ENCODE data around the gene PCDH9.

PCDH9 gene

GRCh38 chr13:66530158-66530557, 700.0 kb downstream of the PCDH9 start:
- Histone ChIP-seq H3K9me3 (ENCODE audit: insufficient read depth, low read length) (no peaks in the 10 kb centered on the region), H3K9ac (ENCODE audit: low read length) (no peak overlapping the region), H2AFZ (ENCODE audit: low read depth, low read length, severe bottlenecking) (no peak overlapping the region), H3K4me3 (ENCODE audit: insufficient read depth, low read length, poor library complexity, severe bottlenecking) (no peak overlapping the region), H3K4me2 (ENCODE audit: low read depth, low read length, poor library complexity, severe bottlenecking) (no peak overlapping the region), H3K36me3 (ENCODE audit: low read length) (no peaks in the 10 kb centered on the region), H3K27ac (ENCODE audit: low read depth, low read length) (no peak overlapping the region), H3K9me2 (replicated peaks; ENCODE audit: insufficient read depth, low read length) (no peaks in the 10 kb centered on the region), H4K20me1 (ENCODE audit: low read depth, low read length) (no peaks in the 10 kb centered on the region), H3K27me3 (ENCODE audit: low read length) (no peaks in the 10 kb centered on the region), H3K79me2 (ENCODE audit: insufficient read depth, low read length) (no peaks in the 10 kb centered on the region), H3F3A (ENCODE audit: insufficient read depth) (no peaks in the 10 kb centered on the region)
- TF ChIP-seq, protein P1, sequence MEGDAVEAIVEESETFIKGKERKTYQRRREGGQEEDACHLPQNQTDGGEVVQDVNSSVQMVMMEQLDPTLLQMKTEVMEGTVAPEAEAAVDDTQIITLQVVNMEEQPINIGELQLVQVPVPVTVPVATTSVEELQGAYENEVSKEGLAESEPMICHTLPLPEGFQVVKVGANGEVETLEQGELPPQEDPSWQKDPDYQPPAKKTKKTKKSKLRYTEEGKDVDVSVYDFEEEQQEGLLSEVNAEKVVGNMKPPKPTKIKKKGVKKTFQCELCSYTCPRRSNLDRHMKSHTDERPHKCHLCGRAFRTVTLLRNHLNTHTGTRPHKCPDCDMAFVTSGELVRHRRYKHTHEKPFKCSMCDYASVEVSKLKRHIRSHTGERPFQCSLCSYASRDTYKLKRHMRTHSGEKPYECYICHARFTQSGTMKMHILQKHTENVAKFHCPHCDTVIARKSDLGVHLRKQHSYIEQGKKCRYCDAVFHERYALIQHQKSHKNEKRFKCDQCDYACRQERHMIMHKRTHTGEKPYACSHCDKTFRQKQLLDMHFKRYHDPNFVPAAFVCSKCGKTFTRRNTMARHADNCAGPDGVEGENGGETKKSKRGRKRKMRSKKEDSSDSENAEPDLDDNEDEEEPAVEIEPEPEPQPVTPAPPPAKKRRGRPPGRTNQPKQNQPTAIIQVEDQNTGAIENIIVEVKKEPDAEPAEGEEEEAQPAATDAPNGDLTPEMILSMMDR (IDR thresholded peaks at IDR 0.05; ENCODE audit: insufficient read depth, low read length, poor library complexity, severe bottlenecking) = no peak
- no peak for TF ChIP-seq EZH2phosphoT487 (conservative IDR thresholded peaks at IDR 0.05; ENCODE audit: low read length)

DNA sequence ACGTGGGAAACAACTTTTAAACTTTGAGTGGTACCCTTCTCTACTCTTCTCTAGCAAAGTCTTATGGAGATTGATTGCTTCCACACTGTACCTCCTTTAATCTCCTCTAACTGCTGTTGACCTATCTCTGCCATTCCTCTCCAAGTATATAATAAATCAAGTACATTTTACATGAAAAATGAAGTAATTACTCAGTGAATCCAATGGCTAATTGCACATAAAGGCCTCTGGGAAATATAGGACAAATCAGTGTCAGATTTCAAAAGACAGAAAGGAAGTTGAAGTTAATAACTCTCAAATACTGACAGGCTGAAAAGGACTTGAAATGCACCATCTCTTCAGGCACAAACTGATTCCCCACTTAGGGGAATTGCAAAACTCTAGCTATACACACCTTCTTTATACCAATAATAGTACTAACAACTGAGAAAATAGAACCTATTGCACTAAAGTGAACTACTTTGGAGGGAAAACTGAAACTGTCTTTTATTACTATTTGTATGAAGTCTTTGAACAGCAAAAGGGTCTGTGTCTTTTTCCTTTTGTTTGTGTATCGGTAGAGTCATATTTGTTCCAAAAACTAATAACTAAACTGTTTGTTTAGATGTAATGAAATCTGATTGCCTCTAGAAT, 701.1 kb downstream of the PCDH9 start:
- Histone ChIP-seq H3K9ac (ENCODE audit: low read length) (no peak overlapping the region), H3K27ac (ENCODE audit: low read depth, low read length) (no peak overlapping the region), H4K20me1 (ENCODE audit: low read depth, low read length) (no peaks in the 10 kb centered on the region), H3K27me3 (ENCODE audit: low read length) (no peaks in the 10 kb centered on the region), H3K4me2 (ENCODE audit: low read depth, low read length, poor library complexity, severe bottlenecking) (no peak overlapping the region), H3K9me3 (ENCODE audit: insufficient read depth, low read length) (no peaks in the 10 kb centered on the region), H3K79me2 (ENCODE audit: insufficient read depth, low read length) (no peaks in the 10 kb centered on the region), H3K4me3 (ENCODE audit: insufficient read depth, low read length, poor library complexity, severe bottlenecking) (no peak overlapping the region), H3K9me2 (replicated peaks; ENCODE audit: insufficient read depth, low read length) (no peaks in the 10 kb centered on the region), H2AFZ (ENCODE audit: low read depth, low read length, severe bottlenecking) (peak overlapping the region; percentile 34), H3K36me3 (ENCODE audit: low read length) (no peaks in the 10 kb centered on the region), H3F3A (ENCODE audit: insufficient read depth) (no peaks in the 10 kb centered on the region)
- TF ChIP-seq, protein P1 (IDR thresholded peaks at IDR 0.05; ENCODE audit: insufficient read depth, low read length, poor library complexity, severe bottlenecking) = no peak
- TF ChIP-seq EZH2phosphoT487 (conservative IDR thresholded peaks at IDR 0.05; ENCODE audit: low read length) = no peak

DNA sequence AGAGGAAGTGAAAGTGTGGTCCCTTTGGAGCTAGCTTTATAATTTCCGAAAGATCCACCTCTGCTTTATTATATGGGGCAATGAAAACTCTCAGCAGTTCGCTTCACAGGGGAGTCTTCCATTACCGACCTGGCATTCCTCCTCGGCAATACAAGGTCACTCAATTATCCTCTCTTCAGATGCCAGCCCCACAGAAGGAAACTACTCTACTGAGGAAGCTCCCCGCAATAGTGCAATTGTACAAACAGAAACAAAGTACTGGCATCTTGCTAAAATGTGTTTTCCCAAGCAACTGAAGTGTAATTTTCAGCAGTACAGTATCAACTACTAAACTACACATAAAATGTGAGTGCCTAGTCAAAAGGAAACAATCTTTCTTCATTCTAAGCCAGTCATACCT, 702.0 kb downstream of the PCDH9 start:
- Histone ChIP-seq H3K27ac (ENCODE audit: low read depth, low read length) (no peak overlapping the region), H3K9me3 (ENCODE audit: insufficient read depth, low read length) (no peaks in the 10 kb centered on the region), H2AFZ (ENCODE audit: low read depth, low read length, severe bottlenecking) (peak overlapping the region; percentile 30), H3F3A (ENCODE audit: insufficient read depth) (no peaks in the 10 kb centered on the region), H3K27me3 (ENCODE audit: low read length) (no peaks in the 10 kb centered on the region), H3K79me2 (ENCODE audit: insufficient read depth, low read length) (no peaks in the 10 kb centered on the region), H3K9me2 (replicated peaks; ENCODE audit: insufficient read depth, low read length) (no peaks in the 10 kb centered on the region), H3K9ac (ENCODE audit: low read length) (no peak overlapping the region), H3K4me2 (ENCODE audit: low read depth, low read length, poor library complexity, severe bottlenecking) (peak overlapping the region; percentile 5), H4K20me1 (ENCODE audit: low read depth, low read length) (no peaks in the 10 kb centered on the region), H3K36me3 (ENCODE audit: low read length) (no peaks in the 10 kb centered on the region), H3K4me3 (ENCODE audit: insufficient read depth, low read length, poor library complexity, severe bottlenecking) (no peak overlapping the region)
- TF ChIP-seq EZH2phosphoT487 (conservative IDR thresholded peaks at IDR 0.05; ENCODE audit: low read length) = no peak

- no peak overlapping the region for H3K9ac ChIP-seq (ENCODE audit: low read length)
- no peaks in the 10 kb centered on the region for H3K79me2 ChIP-seq (ENCODE audit: insufficient read depth, low read length)
- H2AFZ ChIP-seq (ENCODE audit: low read depth, low read length, severe bottlenecking) = no peak overlapping the region
- H3K4me3 ChIP-seq (ENCODE audit: insufficient read depth, low read length, poor library complexity, severe bottlenecking) = no peak overlapping the region
- no peaks in the 10 kb centered on the region for H3F3A ChIP-seq (ENCODE audit: insufficient read depth)
- no peak for TF ChIP-seq EZH2phosphoT487 (conservative IDR thresholded peaks at IDR 0.05; ENCODE audit: low read length)
- TF ChIP-seq, protein P1 (IDR thresholded peaks at IDR 0.05; ENCODE audit: insufficient read depth, low read length, poor library complexity, severe bottlenecking) = no peak
- no peaks in the 10 kb centered on the region for H3K9me2 ChIP-seq (replicated peaks; ENCODE audit: insufficient read depth, low read length)
- no peaks in the 10 kb centered on the region for H4K20me1 ChIP-seq (ENCODE audit: low read depth, low read length)
- H3K4me2 ChIP-seq (ENCODE audit: low read depth, low read length, poor library complexity, severe bottlenecking) = no peak overlapping the region
- no peaks in the 10 kb centered on the region for H3K27me3 ChIP-seq (ENCODE audit: low read length)
- no peaks in the 10 kb centered on the region for H3K9me3 ChIP-seq (ENCODE audit: insufficient read depth, low read length)
- H3K36me3 ChIP-seq (ENCODE audit: low read length) = no peaks in the 10 kb centered on the region
- H3K27ac ChIP-seq (ENCODE audit: low read depth, low read length) = no peak overlapping the region
Observed at GRCh38 chr13:66520511-66521355, 709.4 kb downstream of the PCDH9 start.

Measured in SU-DHL-6 (cell line).